NCI-H146 treated with DMSO at 0.1 percent for 48 hours (cell line): ENCODE data around the gene ALDH1A2.
"Not testable (repeated sequence)": the region's sequence is repeated elsewhere in the genome, so short reads cannot be mapped to it uniquely, and the experiment has no call there.

ENCODE experiments used
- DNase-seq: peaks from one replicate; lab custom pipeline; 2025; ENCODE audit not compliant: unreplicated experiment; lab: John Stamatoyannopoulos, UW

The ALDH1A2 gene

DNA sequence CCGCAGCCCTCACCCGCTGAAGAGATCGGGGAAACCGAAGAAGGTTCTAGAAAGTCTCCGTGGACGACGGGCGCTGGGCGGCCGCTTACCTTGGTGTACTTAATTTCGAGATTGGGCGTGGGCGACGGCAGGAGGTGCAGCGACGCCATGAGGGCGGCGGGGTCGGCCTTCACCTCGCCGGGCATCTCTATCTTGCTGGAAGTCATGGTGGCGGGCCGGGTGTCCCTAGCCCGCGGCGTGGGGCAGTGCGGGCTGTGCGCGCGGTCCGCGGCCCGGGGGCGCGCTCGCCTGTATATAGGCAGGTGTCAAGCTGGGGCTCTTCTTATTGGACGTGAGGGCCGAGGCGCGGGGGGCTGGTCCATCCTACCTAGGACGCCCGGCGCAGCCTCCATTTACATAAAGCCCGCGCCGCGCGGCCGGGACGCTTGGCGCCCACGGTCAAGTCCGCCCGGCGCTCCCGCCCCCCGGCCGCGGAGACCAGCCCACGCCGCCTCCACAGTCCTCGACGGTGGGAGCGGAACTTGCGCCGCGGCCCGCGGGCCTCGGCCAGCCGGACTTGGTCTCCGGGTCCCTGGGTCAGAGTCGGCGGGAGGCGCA, at the start of gene ALDH1A2:
ALDH1A2 (minus strand) TSS at position 267 of the 597 bp plus-strand sequence; CDS start at position 206, 61 bp downstream.
- no peak for DNase-seq

DNA sequence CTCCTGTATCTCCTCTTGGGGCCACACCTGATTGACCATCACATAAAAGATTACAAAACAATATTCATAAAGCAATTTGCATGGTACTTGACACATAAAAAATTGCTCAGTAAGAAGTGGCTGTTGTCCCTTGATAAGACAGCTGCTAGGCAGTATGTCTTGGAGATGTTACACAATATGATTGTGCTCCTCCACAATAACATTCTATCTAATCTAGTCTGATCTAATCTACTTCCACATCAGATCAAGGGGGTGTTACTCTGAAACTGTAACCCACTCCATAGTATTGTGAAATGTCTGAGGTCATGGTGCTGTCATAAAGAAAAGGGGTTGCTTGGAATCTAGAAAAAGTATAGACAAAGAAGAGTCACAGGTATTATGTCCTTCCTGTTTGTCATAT, 49.3 kb upstream of the ALDH1A2 start:
- DNase-seq = no peak

DNA sequence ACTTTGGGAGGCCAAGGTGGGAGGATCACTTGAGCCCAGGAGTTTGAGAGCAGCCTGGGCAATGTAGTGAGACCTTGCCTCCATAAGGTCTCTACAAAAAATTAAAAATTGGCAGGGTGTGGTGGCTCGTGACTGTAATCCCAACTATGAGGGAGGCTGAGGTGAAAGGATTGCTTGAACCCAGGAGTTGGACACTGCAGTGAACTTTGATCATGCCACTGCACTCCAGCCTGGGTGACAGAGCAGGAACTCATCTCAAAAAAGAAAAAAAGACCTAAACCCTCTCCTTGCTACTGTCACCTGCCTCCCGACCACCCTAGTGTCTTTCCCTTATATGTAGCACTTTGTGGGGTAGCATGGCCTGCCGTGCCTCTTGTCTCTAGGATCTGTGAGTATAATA, 48.9 kb upstream of the ALDH1A2 start:
- no peak for DNase-seq

DNA sequence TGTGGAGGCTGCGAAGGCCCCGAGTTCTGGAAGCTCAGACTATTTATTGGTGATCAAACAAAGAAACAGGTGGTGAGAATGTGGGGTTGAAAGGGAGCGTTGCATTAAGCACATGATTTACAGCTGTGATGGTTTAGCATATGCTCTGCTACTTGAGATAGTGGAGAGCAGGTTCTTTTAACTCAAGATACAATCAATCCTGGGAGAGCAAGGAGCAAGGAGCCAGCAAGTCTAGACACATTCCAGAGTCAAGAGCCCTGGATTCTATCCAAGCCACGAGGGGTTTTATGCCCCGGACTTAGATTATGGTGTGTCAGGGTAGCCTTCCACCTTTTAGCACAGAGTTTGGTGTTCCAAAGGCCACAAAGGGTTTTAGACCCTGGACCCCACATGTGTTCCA, 47.8 kb upstream of the ALDH1A2 start:
- not testable (repeated sequence) for DNase-seq

- no peak for DNase-seq
These were observed 46.2 kb upstream of the ALDH1A2 start for GRCh38 chr15:58111718-58112104.

- DNase-seq = no peak
These were observed 45.6 kb upstream of the ALDH1A2 start for GRCh38 chr15:58110999-58111717.

DNA sequence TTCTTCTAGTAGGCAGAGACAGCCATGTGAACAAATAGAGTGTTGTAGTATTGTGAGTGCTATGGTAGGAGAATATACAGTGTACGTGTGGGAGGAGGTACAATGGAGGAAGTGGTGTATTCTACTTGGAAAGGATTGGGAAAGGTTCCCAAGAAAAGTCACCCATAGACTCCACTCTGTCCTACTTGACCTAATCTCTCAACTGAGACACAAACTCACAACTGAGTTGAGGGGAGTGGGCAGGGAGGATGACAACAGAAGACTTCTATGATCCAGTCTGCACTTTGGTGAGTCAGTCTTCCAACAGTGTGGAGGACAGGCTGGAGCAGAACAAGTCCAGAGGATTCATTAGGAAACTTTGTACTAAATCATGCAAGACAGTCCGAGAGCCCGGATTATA, 43.9 kb upstream of the ALDH1A2 start:
- DNase-seq = no peak

- no peak for DNase-seq
These were observed 42.6 kb upstream of the ALDH1A2 start for GRCh38 chr15:58108117-58108516.

DNA sequence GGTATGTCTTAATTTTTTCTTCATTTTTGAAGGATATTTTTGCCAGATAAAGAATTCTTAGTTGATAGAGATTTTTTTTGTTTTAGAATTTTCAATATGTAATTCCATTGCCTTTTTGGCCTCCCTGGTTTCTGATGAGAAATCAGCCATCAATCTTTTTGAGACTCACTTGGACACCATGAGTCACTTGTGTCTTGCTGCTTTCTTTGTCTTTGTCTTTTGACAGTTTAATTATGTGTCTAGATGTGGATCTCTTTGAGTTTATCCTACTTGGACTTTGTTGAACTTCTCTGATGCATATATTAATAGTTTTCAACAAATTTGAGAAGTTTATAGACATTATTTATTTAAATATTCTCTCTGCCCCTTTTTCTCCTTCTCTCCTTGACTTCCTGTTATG, 38.0 kb upstream of the ALDH1A2 start:
- no peak for DNase-seq

GRCh38 chr15:58096529-58097084, 31.1 kb upstream of the ALDH1A2 start:
- DNase-seq = no peak

DNA sequence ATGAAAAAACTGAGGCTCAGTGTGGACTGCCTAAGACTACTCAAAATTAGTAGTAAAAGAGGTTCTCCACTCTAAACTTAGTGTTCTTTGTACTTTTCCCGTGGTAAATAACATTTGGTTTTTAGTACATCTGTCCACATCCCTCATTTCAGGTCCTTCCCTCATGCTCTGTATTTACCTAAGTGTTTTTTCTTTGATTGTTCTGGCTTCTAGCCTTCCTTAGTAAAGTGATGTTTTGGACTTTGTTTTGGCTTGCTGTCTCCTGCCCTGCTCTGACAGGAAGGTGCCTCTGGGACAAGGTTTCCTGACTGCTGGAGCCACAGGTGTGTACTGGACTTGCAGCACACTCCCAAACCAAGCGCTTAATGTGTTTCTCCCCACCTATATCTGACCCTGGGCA, 29.9 kb upstream of the ALDH1A2 start:
- DNase-seq = no peak

- DNase-seq = no peak
These were observed 22.4 kb upstream of the ALDH1A2 start for GRCh38 chr15:58087871-58088270.

DNA sequence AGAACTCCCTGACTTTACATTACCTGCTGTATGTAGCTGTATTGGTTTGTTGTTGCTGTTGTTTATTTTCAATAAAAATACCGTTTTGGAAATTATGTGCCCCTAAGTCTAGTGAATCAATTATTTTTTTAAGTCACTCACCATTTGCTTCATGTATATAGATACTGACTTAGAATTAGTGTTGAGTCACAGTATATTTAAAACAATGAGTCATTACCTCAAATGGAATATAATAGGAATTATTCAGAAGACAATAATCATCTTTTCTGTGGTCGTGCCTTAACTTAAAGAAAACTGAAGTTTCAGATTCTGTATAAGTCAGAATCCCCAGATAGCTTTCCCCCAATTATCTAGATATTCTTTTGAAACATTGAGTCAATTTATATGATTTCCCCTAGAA, 21.0 kb upstream of the ALDH1A2 start:
- no peak for DNase-seq

- no peak for DNase-seq
These were observed 18.0 kb upstream of the ALDH1A2 start for GRCh38 chr15:58083526-58083925.

DNA sequence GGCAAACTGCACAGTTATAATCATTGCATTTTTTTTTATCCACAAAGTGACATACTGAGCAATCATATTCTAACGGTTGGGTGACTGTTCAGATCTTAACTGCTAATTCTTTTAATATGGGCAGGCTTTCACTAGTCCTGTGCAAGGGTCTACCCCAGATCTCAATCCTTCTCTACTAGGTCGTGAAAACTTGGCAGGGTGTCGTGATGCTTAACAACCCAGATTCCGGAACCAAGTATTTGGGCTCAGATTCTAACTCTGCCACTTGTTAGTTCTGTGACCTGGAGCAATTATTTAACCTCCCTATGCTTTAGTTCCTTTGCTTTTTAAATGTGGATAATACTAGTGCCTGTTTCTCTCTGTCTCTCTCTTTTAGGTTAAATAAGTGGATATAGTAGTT, 16.4 kb upstream of the ALDH1A2 start:
- no peak for DNase-seq

DNA sequence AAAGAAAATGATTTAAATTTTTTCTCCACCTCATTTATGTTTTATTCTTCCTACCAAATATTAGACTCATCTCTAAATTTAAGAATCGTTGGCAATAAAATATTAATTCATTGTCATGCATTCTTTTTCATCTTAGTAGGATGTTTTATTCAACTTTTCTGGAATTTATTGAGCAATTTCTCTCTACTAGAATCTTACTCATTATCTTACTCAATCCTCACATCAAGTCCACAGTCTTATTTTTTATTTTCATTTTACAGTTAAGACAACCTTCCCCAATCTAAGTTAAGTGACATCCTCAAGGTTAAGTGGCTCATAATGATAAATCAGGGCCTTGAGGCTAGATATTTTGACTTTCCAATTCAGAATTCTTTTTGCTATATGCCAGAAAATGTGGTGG, 15.9 kb upstream of the ALDH1A2 start:
- no peak for DNase-seq

DNA sequence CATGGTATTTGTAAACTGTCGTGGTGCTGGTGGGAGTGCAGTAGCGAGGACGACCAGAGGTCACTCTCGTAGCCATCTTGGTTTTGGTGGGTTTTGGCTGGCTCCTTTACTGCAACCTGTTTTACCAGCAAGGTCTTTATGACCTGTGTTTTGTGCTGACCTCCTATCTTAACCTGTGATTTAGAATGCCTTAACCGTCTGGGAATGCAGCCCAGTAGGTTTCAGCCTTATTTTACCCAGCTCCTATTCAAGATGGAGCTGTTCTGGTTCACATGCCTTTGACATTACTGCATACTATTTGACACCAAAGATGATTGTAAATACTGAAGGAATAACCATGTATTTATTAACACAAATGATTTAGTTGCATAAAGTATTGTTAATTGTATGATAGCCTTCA, 15.4 kb upstream of the ALDH1A2 start:
- DNase-seq = not testable (repeated sequence)

DNA sequence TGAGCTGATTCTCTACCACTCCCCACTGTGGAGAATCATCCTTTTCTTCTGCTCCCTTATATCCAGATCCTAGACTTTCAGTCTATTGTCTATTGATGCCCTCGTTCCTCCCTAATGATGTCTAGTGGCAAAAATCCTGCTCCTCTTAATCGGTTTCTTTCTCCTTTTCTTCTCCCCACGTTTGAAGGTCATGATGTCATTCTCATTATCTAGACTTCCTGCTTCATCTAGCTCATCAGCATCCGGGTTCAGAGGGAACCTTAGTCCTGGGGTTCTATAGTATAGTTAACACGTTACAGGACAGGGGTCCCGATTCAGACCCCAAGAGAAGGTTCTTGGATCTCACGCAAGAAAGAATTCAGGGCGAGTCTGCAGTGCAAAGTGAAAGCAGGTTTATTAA, 14.9 kb upstream of the ALDH1A2 start:
- no peak for DNase-seq

DNA sequence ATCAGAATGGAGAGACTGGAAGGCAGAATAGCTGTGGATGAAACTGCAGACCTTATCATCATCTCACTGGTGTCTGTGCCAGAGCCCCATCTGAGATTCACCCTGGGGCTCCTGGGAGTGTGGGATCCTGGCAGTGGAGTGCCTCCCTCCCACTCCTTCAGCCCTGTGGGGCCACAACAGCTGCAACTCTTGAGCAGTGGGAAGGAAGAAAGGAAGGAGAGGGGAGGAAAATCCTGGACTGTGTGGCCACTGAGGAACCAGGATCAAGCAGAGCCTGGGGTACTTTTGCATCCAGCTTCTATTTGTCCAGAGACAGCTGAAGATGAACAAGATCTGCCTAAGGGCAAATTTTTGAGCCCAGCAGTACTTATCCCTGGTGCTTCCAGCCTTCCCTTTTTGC, 13.1 kb upstream of the ALDH1A2 start:
- no peak for DNase-seq

GRCh38 chr15:58077427-58077826, 11.9 kb upstream of the ALDH1A2 start:
- no peak for DNase-seq

- DNase-seq = no peak
These were observed 8.9 kb upstream of the ALDH1A2 start for GRCh38 chr15:58074452-58074851.

DNA sequence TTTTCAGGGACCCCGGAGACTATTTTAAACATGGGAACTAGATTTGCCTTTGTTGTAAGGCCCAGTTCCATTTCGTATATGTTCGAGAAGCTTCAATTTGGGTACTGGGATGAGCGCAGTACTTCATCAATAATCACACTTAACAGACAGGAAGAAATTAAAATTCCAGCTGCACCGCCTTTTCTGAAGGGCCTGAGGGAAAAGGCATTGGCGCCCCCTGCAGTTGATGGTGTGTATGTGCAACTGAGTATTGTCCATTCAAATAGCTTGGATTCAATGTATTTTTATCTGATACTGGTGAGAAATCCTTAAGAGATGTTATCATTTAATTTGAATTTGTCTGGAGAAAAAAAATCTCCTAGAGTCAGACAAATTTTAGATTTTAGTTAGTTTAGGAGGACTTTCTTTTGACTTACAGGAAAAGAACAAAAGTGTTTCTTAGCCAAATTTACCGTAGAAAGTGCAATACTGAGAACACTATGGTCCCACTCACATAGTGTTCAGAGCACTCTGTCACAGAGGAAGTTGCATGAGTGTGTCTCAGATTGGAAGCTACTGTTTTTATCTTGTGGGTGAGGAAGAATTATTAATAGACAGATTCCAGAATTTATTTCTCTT, 5.4 kb upstream of the ALDH1A2 start:
- DNase-seq = no peak
